GM18870 (cell line): ENCODE results near the gene CAP1.
"Not testable (repeated sequence)": the region's sequence is repeated elsewhere in the genome, so short reads cannot be mapped to it uniquely, and the experiment has no call there.

Experiments
- ATAC-seq: cut with Tn5 transposase; IDR thresholded peaks from one replicate; pipeline ENCODE4 v1.9.1; 2021; ENCODE audit warnings: moderate library complexity; ENCODE audit not compliant: unreplicated experiment

CAP1 gene

GRCh38 chr1:40040511-40041465 is at the start of gene CAP1:
Gene CAP1 (plus strand): TSS chr1:40040729. CDS start chr1:40059347, 18,618 bp downstream.
- peak; percentile 65 for ATAC-seq

GRCh38 chr1:39992234-39992633 is 48.3 kb upstream of the CAP1 start:
- ATAC-seq = no peak

GRCh38 chr1:39992888-39993287 is 47.6 kb upstream of the CAP1 start:
- ATAC-seq = no peak

- peak; percentile 47 for ATAC-seq
Measured at GRCh38 chr1:39995973-39996393, 44.5 kb upstream of the CAP1 start.

- no peak for ATAC-seq
Measured at GRCh38 chr1:39996396-39997004, 44.0 kb upstream of the CAP1 start.

GRCh38 chr1:40001456-40001855 is 39.1 kb upstream of the CAP1 start:
- ATAC-seq = no peak

- no peak for ATAC-seq
Measured at GRCh38 chr1:40003156-40004093, 37.1 kb upstream of the CAP1 start.

GRCh38 chr1:40004857-40005256 is 35.7 kb upstream of the CAP1 start:
- no peak for ATAC-seq

- not testable (repeated sequence) for ATAC-seq
Measured at GRCh38 chr1:40007481-40008034, 33.0 kb upstream of the CAP1 start.

GRCh38 chr1:40011198-40011597 is 29.3 kb upstream of the CAP1 start:
- no peak for ATAC-seq

- ATAC-seq = no peak
Measured at GRCh38 chr1:40014253-40014706, 26.2 kb upstream of the CAP1 start.

- ATAC-seq = no peak
Measured at GRCh38 chr1:40014812-40015594, 25.5 kb upstream of the CAP1 start.

GRCh38 chr1:40017951-40018575 is 22.5 kb upstream of the CAP1 start:
- ATAC-seq = no peak

- no peak for ATAC-seq
Measured at GRCh38 chr1:40020447-40021085, 20.0 kb upstream of the CAP1 start.

GRCh38 chr1:40023379-40023944 is 17.1 kb upstream of the CAP1 start:
- ATAC-seq = no peak

- ATAC-seq = no peak
Measured at GRCh38 chr1:40024671-40025070, 15.9 kb upstream of the CAP1 start.

- no peak for ATAC-seq
Measured at GRCh38 chr1:40027647-40028046, 12.9 kb upstream of the CAP1 start.

GRCh38 chr1:40029608-40030007 is 10.9 kb upstream of the CAP1 start:
- no peak for ATAC-seq
